ENCODE results near the gene CDC42SE2. TPM values are rescaled to one million over a fixed set of nuclear protein-coding genes. Genes with fewer than 3 reads are reported as not detected.

The CDC42SE2 gene
- polyA plus RNA-seq, 1 donor from 2014 or later, result 48.2 TPM

GRCh38 chr5:131377346-131377745 lies 113.5 kb downstream of the CDC42SE2 start:
- no peaks in the 10 kb centered on the region for H3K79me2 ChIP-seq (replicated peaks; ENCODE audit: insufficient read depth, low read length)
- H3K27ac ChIP-seq (ENCODE audit: low read length), result no peak overlapping the region
- no peak overlapping the region for H3K9ac ChIP-seq (ENCODE audit: low read length)
- H3K4me3 ChIP-seq (ENCODE audit: low read length), result no peak overlapping the region
- H4K20me1 ChIP-seq (ENCODE audit: insufficient read depth), result no peaks in the 10 kb centered on the region
- H3K4me2 ChIP-seq (ENCODE audit: low read length), result no peak overlapping the region
- H3K36me3 ChIP-seq (ENCODE audit: insufficient read depth, low read length), result no peaks in the 10 kb centered on the region
- no peaks in the 10 kb centered on the region for H3K9me3 ChIP-seq (ENCODE audit: low read length)
- TF ChIP-seq SMC3 (conservative IDR thresholded peaks at IDR 0.05; ENCODE audit: poor library complexity) (no peak), EP300 (conservative IDR thresholded peaks at IDR 0.05; ENCODE audit: poor library complexity, severe bottlenecking) (no peak), RAD21 (conservative IDR thresholded peaks at IDR 0.05) (no peak), CTCF (IDR thresholded peaks at IDR 0.05; ENCODE audit: poor library complexity, severe bottlenecking) (no peak), MXI1 (conservative IDR thresholded peaks at IDR 0.05; ENCODE audit: poor library complexity, severe bottlenecking) (no peak), POLR2AphosphoS5 (IDR thresholded peaks at IDR 0.05) (no peak), EZH2 (IDR thresholded peaks at IDR 0.05; ENCODE audit: borderline replicate concordance, insufficient read depth, low read length, poor library complexity, severe bottlenecking) (no peak), TAF1 (IDR thresholded peaks at IDR 0.05; ENCODE audit: low read depth) (no peak)
- TF ChIP-seq, protein P1, sequence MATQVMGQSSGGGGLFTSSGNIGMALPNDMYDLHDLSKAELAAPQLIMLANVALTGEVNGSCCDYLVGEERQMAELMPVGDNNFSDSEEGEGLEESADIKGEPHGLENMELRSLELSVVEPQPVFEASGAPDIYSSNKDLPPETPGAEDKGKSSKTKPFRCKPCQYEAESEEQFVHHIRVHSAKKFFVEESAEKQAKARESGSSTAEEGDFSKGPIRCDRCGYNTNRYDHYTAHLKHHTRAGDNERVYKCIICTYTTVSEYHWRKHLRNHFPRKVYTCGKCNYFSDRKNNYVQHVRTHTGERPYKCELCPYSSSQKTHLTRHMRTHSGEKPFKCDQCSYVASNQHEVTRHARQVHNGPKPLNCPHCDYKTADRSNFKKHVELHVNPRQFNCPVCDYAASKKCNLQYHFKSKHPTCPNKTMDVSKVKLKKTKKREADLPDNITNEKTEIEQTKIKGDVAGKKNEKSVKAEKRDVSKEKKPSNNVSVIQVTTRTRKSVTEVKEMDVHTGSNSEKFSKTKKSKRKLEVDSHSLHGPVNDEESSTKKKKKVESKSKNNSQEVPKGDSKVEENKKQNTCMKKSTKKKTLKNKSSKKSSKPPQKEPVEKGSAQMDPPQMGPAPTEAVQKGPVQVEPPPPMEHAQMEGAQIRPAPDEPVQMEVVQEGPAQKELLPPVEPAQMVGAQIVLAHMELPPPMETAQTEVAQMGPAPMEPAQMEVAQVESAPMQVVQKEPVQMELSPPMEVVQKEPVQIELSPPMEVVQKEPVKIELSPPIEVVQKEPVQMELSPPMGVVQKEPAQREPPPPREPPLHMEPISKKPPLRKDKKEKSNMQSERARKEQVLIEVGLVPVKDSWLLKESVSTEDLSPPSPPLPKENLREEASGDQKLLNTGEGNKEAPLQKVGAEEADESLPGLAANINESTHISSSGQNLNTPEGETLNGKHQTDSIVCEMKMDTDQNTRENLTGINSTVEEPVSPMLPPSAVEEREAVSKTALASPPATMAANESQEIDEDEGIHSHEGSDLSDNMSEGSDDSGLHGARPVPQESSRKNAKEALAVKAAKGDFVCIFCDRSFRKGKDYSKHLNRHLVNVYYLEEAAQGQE (IDR thresholded peaks at IDR 0.05; ENCODE audit: borderline replicate concordance), result no peak
- H3K27me3 ChIP-seq (ENCODE audit: insufficient read depth, low read depth, low read length), result no peaks in the 10 kb centered on the region
- H2AFZ ChIP-seq (ENCODE audit: low read depth, low read length), result no peak overlapping the region
- H3F3A ChIP-seq (ENCODE audit: insufficient read depth, low read length, poor library complexity, severe bottlenecking), result no peaks in the 10 kb centered on the region
- no peaks in the 10 kb centered on the region for H3K9me2 ChIP-seq (ENCODE audit: insufficient read depth, low read length)

DNA sequence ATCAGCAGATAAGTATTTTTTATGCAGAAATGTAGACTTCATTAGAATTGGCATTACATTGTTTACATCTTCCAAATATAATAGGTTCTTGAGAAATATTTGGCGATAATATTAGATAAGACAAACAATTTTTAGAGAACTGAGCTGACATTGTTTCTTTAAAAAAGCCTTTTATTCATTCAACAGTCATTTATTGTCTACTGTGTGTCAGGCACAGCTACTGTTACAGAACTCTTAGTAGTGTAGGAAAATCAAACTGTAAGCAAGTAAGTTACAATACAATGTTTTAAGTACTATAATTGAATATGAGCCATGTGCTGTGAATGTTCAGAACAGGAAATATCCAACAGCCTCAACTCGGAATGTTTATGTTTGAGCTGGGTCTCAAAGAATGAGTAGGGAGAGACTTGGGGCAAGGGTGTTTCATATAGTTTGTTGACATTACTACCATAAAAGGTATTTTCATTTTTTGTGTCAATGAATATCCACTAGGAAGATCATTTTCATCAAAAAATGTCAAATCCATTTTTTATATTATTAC lies 114.0 kb downstream of the CDC42SE2 start:
- no peak overlapping the region for H3K4me3 ChIP-seq (ENCODE audit: low read length)
- H3F3A ChIP-seq (ENCODE audit: insufficient read depth, low read length, poor library complexity, severe bottlenecking), result no peaks in the 10 kb centered on the region
- no peak for TF ChIP-seq CTCF (IDR thresholded peaks at IDR 0.05; ENCODE audit: poor library complexity, severe bottlenecking)
- TF ChIP-seq EP300 (conservative IDR thresholded peaks at IDR 0.05; ENCODE audit: poor library complexity, severe bottlenecking), result no peak
- TF ChIP-seq RAD21 (conservative IDR thresholded peaks at IDR 0.05), result no peak
- TF ChIP-seq SMC3 (conservative IDR thresholded peaks at IDR 0.05; ENCODE audit: poor library complexity), result no peak
- TF ChIP-seq MXI1 (conservative IDR thresholded peaks at IDR 0.05; ENCODE audit: poor library complexity, severe bottlenecking), result no peak
- TF ChIP-seq TAF1 (IDR thresholded peaks at IDR 0.05; ENCODE audit: low read depth), result no peak
- no peak for TF ChIP-seq EZH2 (IDR thresholded peaks at IDR 0.05; ENCODE audit: borderline replicate concordance, insufficient read depth, low read length, poor library complexity, severe bottlenecking)
- no peak for TF ChIP-seq POLR2AphosphoS5 (IDR thresholded peaks at IDR 0.05)
- TF ChIP-seq, protein P1 (IDR thresholded peaks at IDR 0.05; ENCODE audit: borderline replicate concordance), result no peak
- H3K27ac ChIP-seq (ENCODE audit: low read length), result no peak overlapping the region
- no peak overlapping the region for H3K4me2 ChIP-seq (ENCODE audit: low read length)
- no peaks in the 10 kb centered on the region for H4K20me1 ChIP-seq (ENCODE audit: insufficient read depth)
- no peak overlapping the region for H2AFZ ChIP-seq (ENCODE audit: low read depth, low read length)
- no peaks in the 10 kb centered on the region for H3K9me2 ChIP-seq (ENCODE audit: insufficient read depth, low read length)
- no peaks in the 10 kb centered on the region for H3K36me3 ChIP-seq (ENCODE audit: insufficient read depth, low read length)
- H3K9ac ChIP-seq (ENCODE audit: low read length), result no peak overlapping the region
- no peaks in the 10 kb centered on the region for H3K79me2 ChIP-seq (replicated peaks; ENCODE audit: insufficient read depth, low read length)
- no peaks in the 10 kb centered on the region for H3K27me3 ChIP-seq (ENCODE audit: insufficient read depth, low read depth, low read length)
- no peaks in the 10 kb centered on the region for H3K9me3 ChIP-seq (ENCODE audit: low read length)

Measured in neural cell (in vitro differentiated cells).